H9 (cell line): ENCODE measurements around the gene CFAP97D1. TPM values are rescaled to one million over a fixed set of nuclear protein-coding genes. Genes with fewer than 3 reads are reported as not detected.

Source experiments
- DNase-seq: peaks from one replicate; pipeline ENCODE4 v3.0.0-alpha.2; 2017
- H2AFZ ChIP-seq: one replicate; pipeline ENCODE4 v1.6.1; 2013; ENCODE audit warnings: mild to moderate bottlenecking, low read length, control low read depth, moderate library complexity
- H2AK5ac ChIP-seq: 2 replicates; pipeline ENCODE4 v1.6.1; 2013; ENCODE audit warnings: low read length, control low read depth, mixed read lengths; ENCODE audit not compliant: insufficient read length
- H2BK120ac ChIP-seq: one replicate; pipeline ENCODE4 v1.6.1; 2013; ENCODE audit warnings: low read depth, mild to moderate bottlenecking, low read length, control low read depth, inconsistent platforms; ENCODE audit not compliant: poor library complexity, severe bottlenecking
- H2BK12ac ChIP-seq: 2 replicates; pipeline ENCODE4 v1.6.1; 2013; ENCODE audit warnings: low read length, control low read depth, mixed read lengths, low read depth; ENCODE audit not compliant: insufficient read length
- H2BK15ac ChIP-seq: 2 replicates; pipeline ENCODE4 v1.6.1; 2013; ENCODE audit warnings: low read depth, low read length, control low read depth
- H2BK20ac ChIP-seq: one replicate; pipeline ENCODE4 v1.6.1; 2013; ENCODE audit warnings: low read depth, mild to moderate bottlenecking, low read length, control low read depth, inconsistent platforms; ENCODE audit not compliant: poor library complexity, severe bottlenecking
- H2BK5ac ChIP-seq: 2 replicates; pipeline ENCODE4 v1.6.1; 2013; ENCODE audit warnings: low read length, control low read depth, mixed read lengths; ENCODE audit not compliant: insufficient read length
- H3K14ac ChIP-seq: 2 replicates; pipeline ENCODE4 v1.6.1; 2013; ENCODE audit warnings: low read length, control low read depth; ENCODE audit not compliant: insufficient read depth
- H3K18ac ChIP-seq: 2 replicates; pipeline ENCODE4 v1.6.1; 2013; ENCODE audit warnings: low read depth, mild to moderate bottlenecking, mixed read lengths, low read length, control low read depth; ENCODE audit not compliant: insufficient read length
- H3K23ac ChIP-seq: 2 replicates; pipeline ENCODE4 v1.6.1; 2013; ENCODE audit warnings: low read length, control low read depth, mixed read lengths, low read depth; ENCODE audit not compliant: insufficient read length
- H3K23me2 ChIP-seq: 2 replicates; pipeline ENCODE4 v1.6.1; 2013; ENCODE audit warnings: low read depth, mild to moderate bottlenecking, mixed read lengths, low read length, control low read depth; ENCODE audit not compliant: insufficient read length, poor library complexity, severe bottlenecking
- H3K27ac ChIP-seq: 2 replicates; pipeline ENCODE4 v1.5.1; 2013; ENCODE audit warnings: low read length, control low read depth, mixed read lengths, low read depth; ENCODE audit not compliant: insufficient read length
- H3K27me3 ChIP-seq: 2 replicates; pipeline ENCODE4 v1.6.1; 2013; ENCODE audit warnings: low read length, control low read depth, inconsistent platforms; ENCODE audit not compliant: insufficient read depth
- H3K4ac ChIP-seq: 2 replicates; pipeline ENCODE4 v1.6.1; 2013; ENCODE audit warnings: low read depth, mild to moderate bottlenecking, control low read depth, inconsistent platforms, low read length, moderate library complexity
- H3K4me1 ChIP-seq: 2 replicates; pipeline ENCODE4 v1.6.1; 2013; ENCODE audit warnings: low read length, control low read depth, inconsistent platforms; ENCODE audit not compliant: insufficient read depth
- H3K4me2 ChIP-seq: 2 replicates; pipeline ENCODE4 v1.6.1; 2013; ENCODE audit warnings: low read length, control low read depth, mixed read lengths; ENCODE audit not compliant: insufficient read length, insufficient read depth
- H3K56ac ChIP-seq: 2 replicates; pipeline ENCODE4 v1.6.1; 2013; ENCODE audit warnings: low read depth, mild to moderate bottlenecking, mixed read lengths, low read length, control low read depth; ENCODE audit not compliant: insufficient read length
- H3K79me1 ChIP-seq: 2 replicates; pipeline ENCODE4 v1.6.1; 2013; ENCODE audit warnings: low read depth, mild to moderate bottlenecking, moderate library complexity, low read length, control low read depth, inconsistent platforms; ENCODE audit not compliant: insufficient read depth, poor library complexity, severe bottlenecking
- H3K79me2 ChIP-seq: 2 replicates; pipeline ENCODE4 v1.6.1; 2013; ENCODE audit warnings: low read length, control low read depth, inconsistent platforms; ENCODE audit not compliant: insufficient read depth
- H3K9ac ChIP-seq: 2 replicates; pipeline ENCODE4 v1.6.1; 2013; ENCODE audit warnings: low read length, control low read depth, mixed read lengths; ENCODE audit not compliant: insufficient read length; ENCODE audit errors: extremely low read depth
- H3K9me3 ChIP-seq: one replicate; pipeline ENCODE4 v1.6.1; 2013; ENCODE audit warnings: low read depth, low read length, inconsistent platforms; ENCODE audit not compliant: control insufficient read depth
- H3T11ph ChIP-seq: one replicate; pipeline ENCODE4 v1.6.1; 2013; ENCODE audit warnings: mild to moderate bottlenecking, low read length, control low read depth, inconsistent platforms
- H4K20me1 ChIP-seq: one replicate; pipeline ENCODE4 v1.6.1; 2013; ENCODE audit not compliant: control insufficient read depth, insufficient read length, insufficient read depth
- H4K5ac ChIP-seq: 2 replicates; pipeline ENCODE4 v1.6.1; 2013; ENCODE audit warnings: low read depth, mild to moderate bottlenecking, mixed read lengths, low read length, control low read depth; ENCODE audit not compliant: insufficient read length
- H4K8ac ChIP-seq: replicated peaks from 2 replicates; pipeline ENCODE4 v1.6.1; 2013; ENCODE audit warnings: low read length, control low read depth, mixed read lengths, low read depth; ENCODE audit not compliant: insufficient read length
- H4K91ac ChIP-seq: 2 replicates; pipeline ENCODE4 v1.6.1; 2013; ENCODE audit warnings: low read depth, mild to moderate bottlenecking, moderate library complexity, mixed read lengths, low read length, control low read depth; ENCODE audit not compliant: insufficient read length
- H3K27ac Mint-ChIP-seq, 3 experiments: 2 replicates in 2 of 3; 3 replicates in 1 of 3; pipeline ENCODE4 v1.8.0; 2020 to 2021; ENCODE audit warnings: mixed read lengths in 3 of 3, mild to moderate bottlenecking in 1 of 3, moderate library complexity in 1 of 3
- H3K27me3 Mint-ChIP-seq: 2 replicates; pipeline ENCODE4 v1.8.0; 2021; ENCODE audit warnings: low read depth, mild to moderate bottlenecking, moderate library complexity, mixed read lengths
- H3K36me3 Mint-ChIP-seq, 3 experiments: 2 replicates in 2 of 3; 3 replicates in 1 of 3; pipeline ENCODE4 v1.8.0; 2020 to 2021; ENCODE audit warnings: low read depth in 3 of 3, mixed read lengths in 3 of 3; ENCODE audit not compliant: insufficient read depth in 1 of 3
- H3K4me1 Mint-ChIP-seq, 2 experiments: 2 replicates each; pipeline ENCODE4 v1.8.0; 2020; ENCODE audit warnings: mixed read lengths in 2 of 2
- H3K4me3 Mint-ChIP-seq, 2 experiments: 2 replicates in 1 of 2; 3 replicates in 1 of 2; pipeline ENCODE4 v1.8.0; 2020 to 2021; ENCODE audit warnings: mild to moderate bottlenecking in 2 of 2, mixed read lengths in 2 of 2, moderate library complexity in 1 of 2
- H3K9me3 Mint-ChIP-seq, 2 experiments: 2 replicates in 1 of 2; 3 replicates in 1 of 2; pipeline ENCODE4 v1.8.0; 2020; ENCODE audit warnings: mild to moderate bottlenecking in 2 of 2, mixed read lengths in 2 of 2, moderate library complexity in 1 of 2
- WGBS: extraction: QIAGEN DNeasy Blood & Tissue Kit; methylation state at CpG from one replicate; pipeline ENCODE4 v1.1.7; 2013; ENCODE audit warnings: missing lambda C conversion rate, low lambda C conversion rate, mixed read lengths; ENCODE audit not compliant: insufficient read length; ENCODE audit errors: extremely low coverage; 5-methylcytosine and 5-hydroxymethylcytosine counted together
- total RNA-seq: library from RNA; stranded (reverse); gene quantifications from 2 replicates; pipeline ENCODE4 v1.2.1, GENCODE V29; 2021
- TF ChIP-seq, protein P1 (sequence below): fragments of 200-600 bp; sonication (generic); conservative IDR thresholded peaks from 3 replicates; pipeline ENCODE4 v1.8.0; 2021; ENCODE audit warnings: antibody characterized with exemption, mild to moderate bottlenecking

Gene CFAP97D1
- total RNA-seq, 1 experiment from 2014 or later: not detected

DNA sequence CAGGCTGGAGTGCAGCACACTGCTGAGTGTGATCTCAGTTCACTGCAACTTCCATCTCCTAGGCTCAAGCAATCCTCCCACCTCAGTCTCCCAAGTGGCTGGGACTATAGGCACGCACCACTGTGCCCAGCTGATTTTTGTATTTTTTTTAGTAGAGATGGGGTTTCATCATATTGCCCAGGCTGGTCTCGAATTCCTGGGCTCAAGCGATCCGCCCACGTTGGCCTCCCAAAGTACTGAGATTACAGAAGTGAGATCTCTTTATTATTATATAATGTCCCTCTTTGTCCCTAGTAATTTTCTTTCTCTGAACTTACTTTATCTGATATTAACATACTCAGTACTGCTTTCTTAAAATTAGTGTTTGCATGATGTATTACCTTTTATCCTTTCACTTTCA is 8.3 kb downstream of the CFAP97D1 start:
- no peaks in the 10 kb centered on the region for H3K23me2 ChIP-seq
- Mint-ChIP-seq H3K4me1 (peaks cover 9 to 10% of the 10 kb centered on the region in 2 experiments), H3K27ac (no peak overlapping the region), H3K27me3 (peaks cover 15% of the 10 kb centered on the region), H3K36me3 (no peaks in the 10 kb centered on the region; a peak in 1 of 7 replicates), H3K4me3 (no peak overlapping the region), H3K9me3 (peaks cover 0 to 5% of the 10 kb centered on the region in 2 experiments; a peak in 2 of 5 replicates)
- peaks cover 2% of the 10 kb centered on the region; the same call in 1 of the 2 replicates for H3K4me1 ChIP-seq
- H3K23ac ChIP-seq: no peak overlapping the region
- no peak overlapping the region for H3K4ac ChIP-seq
- no CpG with 5 or more reads among the region's 5 CpGs for WGBS
- DNase-seq: no peak
- no peak overlapping the region for H2BK120ac ChIP-seq
- H3K56ac ChIP-seq: no peak overlapping the region
- no peak overlapping the region for H2BK12ac ChIP-seq
- no peak overlapping the region for H2BK20ac ChIP-seq
- H3K14ac ChIP-seq: no peak overlapping the region
- H4K91ac ChIP-seq: no peak overlapping the region
- H2AFZ ChIP-seq: no peak overlapping the region
- no peaks in the 10 kb centered on the region for H3K79me1 ChIP-seq
- H3K18ac ChIP-seq: no peak overlapping the region
- no peak overlapping the region for H3T11ph ChIP-seq
- H4K8ac ChIP-seq: no peak overlapping the region
- no peaks in the 10 kb centered on the region for H4K20me1 ChIP-seq
- no peak overlapping the region for H2AK5ac ChIP-seq
- TF ChIP-seq, protein P1, sequence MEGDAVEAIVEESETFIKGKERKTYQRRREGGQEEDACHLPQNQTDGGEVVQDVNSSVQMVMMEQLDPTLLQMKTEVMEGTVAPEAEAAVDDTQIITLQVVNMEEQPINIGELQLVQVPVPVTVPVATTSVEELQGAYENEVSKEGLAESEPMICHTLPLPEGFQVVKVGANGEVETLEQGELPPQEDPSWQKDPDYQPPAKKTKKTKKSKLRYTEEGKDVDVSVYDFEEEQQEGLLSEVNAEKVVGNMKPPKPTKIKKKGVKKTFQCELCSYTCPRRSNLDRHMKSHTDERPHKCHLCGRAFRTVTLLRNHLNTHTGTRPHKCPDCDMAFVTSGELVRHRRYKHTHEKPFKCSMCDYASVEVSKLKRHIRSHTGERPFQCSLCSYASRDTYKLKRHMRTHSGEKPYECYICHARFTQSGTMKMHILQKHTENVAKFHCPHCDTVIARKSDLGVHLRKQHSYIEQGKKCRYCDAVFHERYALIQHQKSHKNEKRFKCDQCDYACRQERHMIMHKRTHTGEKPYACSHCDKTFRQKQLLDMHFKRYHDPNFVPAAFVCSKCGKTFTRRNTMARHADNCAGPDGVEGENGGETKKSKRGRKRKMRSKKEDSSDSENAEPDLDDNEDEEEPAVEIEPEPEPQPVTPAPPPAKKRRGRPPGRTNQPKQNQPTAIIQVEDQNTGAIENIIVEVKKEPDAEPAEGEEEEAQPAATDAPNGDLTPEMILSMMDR: no peak
- no peaks in the 10 kb centered on the region for H3K79me2 ChIP-seq
- no peak overlapping the region for H3K4me2 ChIP-seq
- no peak overlapping the region for H3K9ac ChIP-seq
- H2BK5ac ChIP-seq: no peak overlapping the region
- H2BK15ac ChIP-seq: no peak overlapping the region
- H4K5ac ChIP-seq: no peak overlapping the region
- H3K27me3 ChIP-seq: no peaks in the 10 kb centered on the region
- no peak overlapping the region for H3K27ac ChIP-seq
- no peaks in the 10 kb centered on the region for H3K9me3 ChIP-seq
